OCI-LY3 (cell line): ENCODE measurements around the gene ARHGAP10.

Source experiments
- H2AFZ ChIP-seq: fragments of 200-600, 300-600 bp; shearing (Covaris generic); 2 replicates; pipeline ENCODE4 v1.6.0; 2014; ENCODE audit warnings: antibody characterized with exemption, low read depth, low read length
- H3K27ac ChIP-seq: fragments of 200-600, 300-600 bp; sonication (generic); 2 replicates; pipeline ENCODE4 v1.5.1; 2014; ENCODE audit warnings: mild to moderate bottlenecking, low read length, moderate library complexity, mixed read lengths
- H3K27me3 ChIP-seq: fragments of 200-600, 300-600 bp; sonication (generic); 2 replicates; pipeline ENCODE4 v1.6.1; 2014; ENCODE audit warnings: low read depth, low read length, mixed read lengths
- H3K36me3 ChIP-seq: fragments of 200-600, 300-600 bp; sonication (generic); replicated peaks from 2 replicates; pipeline ENCODE3; 2014; ENCODE audit warnings: low read depth, low read length, mixed read lengths
- H3K4me1 ChIP-seq: fragments of 300-600, 200-600 bp; sonication (generic); 2 replicates; pipeline ENCODE4 v1.6.1; 2014; ENCODE audit warnings: low read length, mixed read lengths
- H3K4me2 ChIP-seq: fragments of 200-600, 300-600 bp; sonication (generic); 2 replicates; pipeline ENCODE4 v1.6.1; 2014; ENCODE audit warnings: low read length, mixed read lengths
- H3K4me3 ChIP-seq: fragments of 300-600, 200-600 bp; sonication (generic); 2 replicates; pipeline ENCODE4 v1.5.1; 2014; ENCODE audit warnings: antibody characterized with exemption, mild to moderate bottlenecking, low read length, moderate library complexity
- H3K79me2 ChIP-seq: fragments of 300-600, 200-600 bp; shearing (Covaris generic); 2 replicates; pipeline ENCODE4 v1.6.1; 2014; ENCODE audit warnings: mild to moderate bottlenecking, low read length, mixed read lengths
- H3K9ac ChIP-seq: fragments of 300-600, 200-600 bp; shearing (Covaris generic); 2 replicates; pipeline ENCODE4 v1.6.0; 2014; ENCODE audit warnings: mild to moderate bottlenecking, low read length, moderate library complexity
- H3K9me3 ChIP-seq: fragments of 200-600, 300-600 bp; shearing (Covaris generic); 2 replicates; pipeline ENCODE4 v1.6.1; 2014; ENCODE audit warnings: low read length, mixed read lengths; ENCODE audit not compliant: insufficient read depth
- H4K20me1 ChIP-seq: fragments of 200-600, 300-600 bp; sonication (generic); 2 replicates; pipeline ENCODE4 v1.6.1; 2016; ENCODE audit warnings: low read length, mixed read lengths; ENCODE audit not compliant: insufficient read depth
- EZH2phosphoT487 ChIP-seq: fragments of 200-600 bp; shearing (Covaris generic); IDR thresholded peaks from 2 replicates; pipeline ENCODE4 v1.6.1; 2018; ENCODE audit warnings: antibody characterized with exemption, mixed run types, low read depth
- TF ChIP-seq, protein P1 (sequence below): fragments of 200-600, 300-600 bp; sonication (generic); IDR thresholded peaks from 2 replicates; pipeline ENCODE4 v1.5.1; 2014; ENCODE audit warnings: antibody characterized with exemption, low read length, low read depth

Gene ARHGAP10

DNA sequence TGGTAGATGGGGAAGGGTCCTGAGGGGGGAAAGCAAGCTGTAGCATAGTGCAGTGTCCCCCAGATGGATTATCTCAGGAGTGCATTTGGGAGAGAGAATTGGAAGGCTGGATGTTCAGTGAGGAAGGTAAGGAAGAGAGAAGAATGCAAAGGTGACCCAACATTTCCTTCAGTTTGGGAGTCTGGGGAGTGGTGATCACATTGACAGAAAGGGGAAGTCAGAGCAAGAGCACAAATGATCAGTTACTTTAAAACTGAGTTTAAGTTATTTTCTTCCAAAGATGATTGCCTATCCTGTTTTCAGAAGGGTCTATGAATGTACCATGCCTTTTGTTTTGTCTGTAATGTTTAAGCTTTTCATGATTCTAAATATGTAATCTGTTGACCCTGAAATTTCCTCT is 47.6 kb downstream of the ARHGAP10 start:
- Histone ChIP-seq H3K79me2 (peaks cover 13% of the 10 kb centered on the region; the same call in 1 of the 2 replicates), H3K27ac (peak overlapping the region; percentile 92), H3K4me1 (peaks cover 45% of the 10 kb centered on the region), H3K9me3 (no peaks in the 10 kb centered on the region), H2AFZ (no peak overlapping the region), H3K27me3 (no peaks in the 10 kb centered on the region), H3K4me2 (peak overlapping the region; percentile 88), H3K36me3 (no peaks in the 10 kb centered on the region), H3K9ac (peak overlapping the region; percentile 53), H3K4me3 (peak overlapping the region; percentile 73), H4K20me1 (peaks cover 4% of the 10 kb centered on the region; the same call in 1 of the 2 replicates)
- TF ChIP-seq EZH2phosphoT487: no peak
- TF ChIP-seq, protein P1, sequence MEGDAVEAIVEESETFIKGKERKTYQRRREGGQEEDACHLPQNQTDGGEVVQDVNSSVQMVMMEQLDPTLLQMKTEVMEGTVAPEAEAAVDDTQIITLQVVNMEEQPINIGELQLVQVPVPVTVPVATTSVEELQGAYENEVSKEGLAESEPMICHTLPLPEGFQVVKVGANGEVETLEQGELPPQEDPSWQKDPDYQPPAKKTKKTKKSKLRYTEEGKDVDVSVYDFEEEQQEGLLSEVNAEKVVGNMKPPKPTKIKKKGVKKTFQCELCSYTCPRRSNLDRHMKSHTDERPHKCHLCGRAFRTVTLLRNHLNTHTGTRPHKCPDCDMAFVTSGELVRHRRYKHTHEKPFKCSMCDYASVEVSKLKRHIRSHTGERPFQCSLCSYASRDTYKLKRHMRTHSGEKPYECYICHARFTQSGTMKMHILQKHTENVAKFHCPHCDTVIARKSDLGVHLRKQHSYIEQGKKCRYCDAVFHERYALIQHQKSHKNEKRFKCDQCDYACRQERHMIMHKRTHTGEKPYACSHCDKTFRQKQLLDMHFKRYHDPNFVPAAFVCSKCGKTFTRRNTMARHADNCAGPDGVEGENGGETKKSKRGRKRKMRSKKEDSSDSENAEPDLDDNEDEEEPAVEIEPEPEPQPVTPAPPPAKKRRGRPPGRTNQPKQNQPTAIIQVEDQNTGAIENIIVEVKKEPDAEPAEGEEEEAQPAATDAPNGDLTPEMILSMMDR: no peak

GRCh38 chr4:147780137-147780777 is 48.4 kb downstream of the ARHGAP10 start:
- Histone ChIP-seq H2AFZ (peak overlapping the region; percentile 37), H3K4me3 (peak overlapping the region; percentile 73), H3K79me2 (peaks cover 13% of the 10 kb centered on the region; the same call in 1 of the 2 replicates), H4K20me1 (peaks cover 4% of the 10 kb centered on the region; the same call in 1 of the 2 replicates), H3K4me1 (peaks cover 49% of the 10 kb centered on the region), H3K36me3 (no peaks in the 10 kb centered on the region), H3K4me2 (peak overlapping the region; percentile 88), H3K9ac (peak overlapping the region; percentile 53), H3K27ac (peak overlapping the region; percentile 92), H3K27me3 (no peaks in the 10 kb centered on the region), H3K9me3 (no peaks in the 10 kb centered on the region)
- TF ChIP-seq EZH2phosphoT487: no peak

GRCh38 chr4:147782087-147782781 is 50.3 kb downstream of the ARHGAP10 start:
- Histone ChIP-seq H3K27me3 (no peaks in the 10 kb centered on the region), H3K79me2 (peaks cover 20% of the 10 kb centered on the region; the same call in 1 of the 2 replicates), H2AFZ (peak overlapping the region; percentile 39; the same call in 1 of the 2 replicates), H3K36me3 (no peaks in the 10 kb centered on the region), H3K9me3 (no peaks in the 10 kb centered on the region), H3K4me2 (peak overlapping the region; percentile 88), H3K4me1 (peaks cover 69% of the 10 kb centered on the region), H3K27ac (peak overlapping the region; percentile 92), H4K20me1 (peaks cover 7% of the 10 kb centered on the region; the same call in 1 of the 2 replicates), H3K9ac (peak overlapping the region; percentile 53), H3K4me3 (peak overlapping the region; percentile 73)
- TF ChIP-seq, protein P1: no peak
- no peak for TF ChIP-seq EZH2phosphoT487

- H3K4me2 ChIP-seq: peak overlapping the region; percentile 72
- H3K79me2 ChIP-seq: peaks cover 20% of the 10 kb centered on the region
- peak overlapping the region; percentile 66 for H3K4me3 ChIP-seq
Observed at GRCh38 chr4:147785129-147785528, 53.2 kb downstream of the ARHGAP10 start.

More at GRCh38 chr4:147785129-147785528, 53.2 kb downstream of the ARHGAP10 start:
- Histone ChIP-seq H3K9me3 (no peaks in the 10 kb centered on the region), H4K20me1 (0 out of 2 replicates have a peak, but pooled peaks cover 3% of the 10 kb centered on the region), H3K4me1 (peaks cover 72% of the 10 kb centered on the region), H2AFZ (peak overlapping the region; percentile 26), H3K27me3 (no peaks in the 10 kb centered on the region), H3K27ac (peak overlapping the region; percentile 70), H3K9ac (peak overlapping the region; percentile 39), H3K36me3 (no peaks in the 10 kb centered on the region)
- TF ChIP-seq, protein P1: no peak
- TF ChIP-seq EZH2phosphoT487: no peak
